Upper lobe of left lung (tissue), 6 donors: ENCODE results near the gene OGFOD2. TPM values are rescaled to one million over a fixed set of nuclear protein-coding genes. Genes with fewer than 3 reads are reported as not detected.

ENCODE experiments used
- ATAC-seq, 2 donors: fragments of 200-7000 bp; cut with Tn5 transposase; one replicate each; pipeline ENCODE4 v1.9.1; 2022; ENCODE audit warnings: mild to moderate bottlenecking in 2 of 2, moderate library complexity in 2 of 2; ENCODE audit not compliant: low FRiP score in 2 of 2
- DNase-seq, 2 donors: peaks; one replicate each; pipeline ENCODE4 v3.0.0-alpha.2; 2019 to 2020
- H3K27ac ChIP-seq, 4 donors: fragments of 200-600 bp; sonication (generic); one replicate each; pipeline ENCODE4 v1.5.1; 2016 to 2019
- H3K27me3 ChIP-seq, 4 donors: fragments of 200-600 bp; sonication (generic); one replicate each; pipeline ENCODE4 v1.5.1; 2017 to 2019
- H3K36me3 ChIP-seq, 4 donors: fragments of 200-600 bp; sonication (generic); one replicate each; pipeline ENCODE4 v1.5.1; 2016 to 2019
- H3K4me1 ChIP-seq, 4 donors: fragments of 200-600 bp; sonication (generic); one replicate each; pipeline ENCODE4 v1.5.1; 2018 to 2019
- H3K4me3 ChIP-seq, 4 donors: fragments of 200-600 bp; sonication (generic); one replicate each; pipeline ENCODE4 v1.5.1; 2017 to 2019; ENCODE audit warnings: mild to moderate bottlenecking in 2 of 4, moderate library complexity in 1 of 4
- H3K9me3 ChIP-seq, 4 donors: fragments of 200-600 bp; sonication (generic); one replicate each; pipeline ENCODE4 v1.5.1; 2018 to 2019
- CTCF ChIP-seq, 6 experiments: fragments of 450-650 bp in 4 of 6; fragments of 200-600 bp in 2 of 6; sonication (generic) in 2 of 6; IDR thresholded peaks; one replicate each; pipeline ENCODE4 v1.5.1; 2016 to 2019; ENCODE audit warnings: antibody characterized with exemption in 6 of 6
- EP300 ChIP-seq, 4 donors: sonication (generic); formaldehyde crosslinking; IDR thresholded peaks; one replicate each; pipeline ENCODE4 v1.5.1; 2017; ENCODE audit warnings: antibody characterized with exemption in 4 of 4, control low read depth in 2 of 4
- POLR2A ChIP-seq, 4 donors: fragments of 450-650 bp; IDR thresholded peaks; one replicate each; pipeline ENCODE4 v1.5.1; 2016 to 2017; ENCODE audit warnings: antibody characterized with exemption in 4 of 4, mild to moderate bottlenecking in 2 of 4
- POLR2AphosphoS5 ChIP-seq, 2 donors: sonication (generic); formaldehyde crosslinking; IDR thresholded peaks; one replicate each; pipeline ENCODE4 v1.5.1; 2017; ENCODE audit warnings: antibody characterized with exemption in 2 of 2
- WGBS, 2 donors: methylation state at CpG; one replicate each; pipeline ENCODE4 v1.1.5; 2017 to 2018; 5-methylcytosine and 5-hydroxymethylcytosine counted together
- total RNA-seq, 6 donors: library from RNA; depleted of rRNA in 4 of 6; stranded (reverse); fragments of >200 nt in 4 of 6; gene quantifications; one replicate each; pipeline versions ENCODE4 v1.1.0 to v1.2.1, GENCODE V29; 2016 to 2021
- donor health status: DM: no; HTN: no; CAD: no; lungs with moderate emphysema.
- donor health status: DM: no; HTN: yes; CAD: no; lungs with severe emphysema.

Gene OGFOD2
- total RNA-seq, 6 donors from 2014 or later = 8.1 to 44.0 (median 17.6) TPM

GRCh38 chr12:122989874-122990419 is 14.9 kb downstream of the OGFOD2 start:
- no peak for ATAC-seq
- 92 to 100% methylated on average over 9 to 22 of the region's 22 CpGs for WGBS, 2 donors
- Histone ChIP-seq H3K9me3 (no peaks in the 10 kb centered on the region), H3K27ac (no peak overlapping the region), H3K36me3 (peaks cover 5 to 87% (median 45%) of the 10 kb centered on the region in 4 donors), H3K4me1 (peaks cover 2 to 7% (median 5%) of the 10 kb centered on the region in 4 donors), H3K4me3 (no peak overlapping the region), H3K27me3 (no peaks in the 10 kb centered on the region)
- no peak for TF ChIP-seq POLR2AphosphoS5 (IDR thresholded peaks at IDR 0.05)
- TF ChIP-seq EP300 (IDR thresholded peaks at IDR 0.05) = no peak
- no peak for TF ChIP-seq CTCF (IDR thresholded peaks at IDR 0.05)
- no peak for TF ChIP-seq POLR2A (IDR thresholded peaks at IDR 0.05)
- no peak for DNase-seq

GRCh38 chr12:122990561-122990960 is 15.5 kb downstream of the OGFOD2 start:
- Histone ChIP-seq H3K4me3 (no peak overlapping the region), H3K27ac (no peak overlapping the region), H3K4me1 (peaks cover 0 to under 1% (median under 1%) of the 10 kb centered on the region in 4 donors), H3K36me3 (peaks cover 5 to 87% (median 46%) of the 10 kb centered on the region in 4 donors), H3K9me3 (no peaks in the 10 kb centered on the region), H3K27me3 (no peaks in the 10 kb centered on the region)
- TF ChIP-seq POLR2AphosphoS5 (IDR thresholded peaks at IDR 0.05) = no peak
- no peak for TF ChIP-seq POLR2A (IDR thresholded peaks at IDR 0.05)
- TF ChIP-seq CTCF (IDR thresholded peaks at IDR 0.05) = no peak
- TF ChIP-seq EP300 (IDR thresholded peaks at IDR 0.05) = no peak
- 94 to 100% methylated on average over 1 to 13 of the region's 13 CpGs for WGBS, 2 donors
- DNase-seq = no peak
- no peak for ATAC-seq

- Histone ChIP-seq H3K36me3 (peaks cover 5 to 85% (median 44%) of the 10 kb centered on the region in 4 donors), H3K27me3 (no peaks in the 10 kb centered on the region), H3K27ac (no peak overlapping the region), H3K9me3 (no peaks in the 10 kb centered on the region), H3K4me3 (no peak overlapping the region), H3K4me1 (no peaks in the 10 kb centered on the region)
- DNase-seq (no peak), ATAC-seq (no peak)
- TF ChIP-seq POLR2A (IDR thresholded peaks at IDR 0.05) (no peak), POLR2AphosphoS5 (IDR thresholded peaks at IDR 0.05) (no peak), CTCF (IDR thresholded peaks at IDR 0.05) (no peak), EP300 (IDR thresholded peaks at IDR 0.05) (no peak)
- WGBS, 2 donors = 84 to 94% methylated on average over 5 to 6 of the region's 13 CpGs
These were observed 16.0 kb downstream of the OGFOD2 start for GRCh38 chr12:122990961-122991622.

- DNase-seq (peak in 1 of 2 donors; percentile 79), ATAC-seq (no peak)
- 88 to 92% methylated on average over 12 to 26 of the region's 27 CpGs for WGBS, 2 donors
- Histone ChIP-seq H3K4me1 (no peaks in the 10 kb centered on the region), H3K4me3 (no peak overlapping the region), H3K27me3 (no peaks in the 10 kb centered on the region), H3K9me3 (no peaks in the 10 kb centered on the region), H3K36me3 (peaks cover 2 to 85% (median 44%) of the 10 kb centered on the region in 4 donors), H3K27ac (no peak overlapping the region)
- TF ChIP-seq POLR2A (IDR thresholded peaks at IDR 0.05) (no peak), CTCF (IDR thresholded peaks at IDR 0.05) (no peak), POLR2AphosphoS5 (IDR thresholded peaks at IDR 0.05) (no peak), EP300 (IDR thresholded peaks at IDR 0.05) (no peak)
These were observed 16.7 kb downstream of the OGFOD2 start for GRCh38 chr12:122991623-122992275.
